Stomach (tissue), 9 donors: ENCODE results near the gene KCNH1. TPM values are rescaled to one million over a fixed set of nuclear protein-coding genes. Genes with fewer than 3 reads are reported as not detected.

Source experiments
- DNase-seq, 2 donors: peaks; one replicate each; pipeline versions ENCODE4 v3.0.0 to v3.0.0-alpha.2; 2013 to 2019
- H3K27ac ChIP-seq, 5 donors: fragments of 200-600 bp in 4 of 5; sonication (generic) in 4 of 5; one replicate each; pipeline ENCODE4 v1.5.1; 2013 to 2019; ENCODE audit warnings: mild to moderate bottlenecking in 1 of 5, moderate library complexity in 1 of 5
- H3K27me3 ChIP-seq, 3 donors: fragments of 200-600 bp; sonication (generic); one replicate each; pipeline ENCODE4 v1.5.1; 2017 to 2019; ENCODE audit warnings: mixed run types in 1 of 3
- H3K36me3 ChIP-seq, 4 donors: fragments of 200-600 bp; sonication (generic); 1 replicate in 3 of 4; 2 replicates in 1 of 4; pipeline ENCODE4 v1.5.1; 2016 to 2019
- H3K4me1 ChIP-seq, 4 donors: fragments of 200-600 bp; sonication (generic); one replicate each; pipeline ENCODE4 v1.5.1; 2016 to 2019
- H3K4me3 ChIP-seq, 4 donors: fragments of 200-600 bp; sonication (generic) in 3 of 4; one replicate each; pipeline ENCODE4 v1.5.1; 2016 to 2019; ENCODE audit warnings: mild to moderate bottlenecking in 1 of 4
- H3K9me3 ChIP-seq, 4 donors: fragments of 200-600 bp; sonication (generic); one replicate each; pipeline ENCODE4 v1.5.1; 2016 to 2019
- EP300 ChIP-seq: sonication (generic); formaldehyde crosslinking; IDR thresholded peaks from one replicate; pipeline ENCODE4 v1.6.1; 2017; ENCODE audit warnings: antibody characterized with exemption
- POLR2A ChIP-seq, 4 donors: fragments of 450-650 bp; IDR thresholded peaks; one replicate each; pipeline ENCODE4 v1.6.1; 2016; ENCODE audit warnings: antibody characterized with exemption in 4 of 4, control low read depth in 2 of 4, mild to moderate bottlenecking in 1 of 4, moderate library complexity in 1 of 4
- POLR2AphosphoS5 ChIP-seq, 3 donors: sonication (generic); formaldehyde crosslinking; IDR thresholded peaks; one replicate each; pipeline ENCODE4 v1.6.1; 2016; ENCODE audit warnings: antibody characterized with exemption in 3 of 3
- WGBS, 5 donors: extraction: QIAGEN DNeasy Blood & Tissue Kit in 3 of 5; methylation state at CpG; one replicate each; pipeline versions ENCODE4 v1.1.5 to v1.1.7; 2013 to 2018; 5-methylcytosine and 5-hydroxymethylcytosine counted together
- intact Hi-C: fragments of 100-400 bp; cut with DNase I; formaldehyde crosslinking; loops from one replicate; pipeline ENCODE4 v1.15.1; 2023; ENCODE audit warnings: low total_unique reads
- polyA plus RNA-seq, 3 donors: library from polyadenylated mRNA; stranded (reverse); fragments of 200-250 nt; gene quantifications; one replicate each; pipeline ENCODE4 v1.2.3, GENCODE V29; 2013
- total RNA-seq, 5 donors: library from RNA; depleted of rRNA; stranded (reverse); fragments of >200 nt; gene quantifications; one replicate each; pipeline versions ENCODE4 v1.1.0 to v1.2.3, GENCODE V29; 2014 to 2016
- TF ChIP-seq, protein P1 (sequence below), 7 experiments: fragments of 450-650 bp in 4 of 7; fragments of 200-600 bp in 3 of 7; sonication (generic) in 3 of 7; IDR thresholded peaks; one replicate each; pipeline ENCODE4 v1.5.1; 2016 to 2019; ENCODE audit warnings: antibody characterized with exemption in 7 of 7, control low read depth in 2 of 7, mild to moderate bottlenecking in 1 of 7
- donor health status: healthy with polysubstance abuse.
- donor health status: Bipolar disorder and iron deficiency.
- donor health status: healthy.

KCNH1 gene
- total and polyA plus RNA-seq, 8 donors: 0.10 to 6.8 (median 3.2) TPM; not detected in 1

DNA sequence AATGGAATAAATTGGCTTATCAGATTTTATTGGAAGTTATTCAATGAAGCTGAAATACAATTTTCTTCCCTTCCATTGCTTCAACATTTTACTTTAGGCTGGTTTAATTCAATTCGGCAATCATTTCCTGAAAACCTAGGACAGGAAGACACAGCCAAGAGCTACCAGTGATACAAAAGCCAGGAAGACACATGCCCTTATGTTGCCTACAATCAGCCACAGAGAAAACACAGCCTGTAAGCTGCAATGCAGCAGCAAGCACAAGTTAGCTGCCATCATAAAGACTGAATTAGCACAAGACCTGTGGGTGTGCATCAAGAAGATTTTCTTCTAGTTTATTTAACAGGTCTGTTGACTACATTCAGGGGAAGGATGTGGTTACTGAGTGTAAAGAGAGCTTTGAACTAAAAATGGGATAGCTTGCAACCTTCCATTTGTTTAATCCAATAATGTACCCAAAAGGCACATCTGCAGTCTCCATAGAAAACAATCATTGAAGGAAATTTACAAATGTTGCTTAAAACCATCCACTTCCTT, 193.8 kb downstream of the KCNH1 start:
- H3K27ac ChIP-seq: no peak overlapping the region

DNA sequence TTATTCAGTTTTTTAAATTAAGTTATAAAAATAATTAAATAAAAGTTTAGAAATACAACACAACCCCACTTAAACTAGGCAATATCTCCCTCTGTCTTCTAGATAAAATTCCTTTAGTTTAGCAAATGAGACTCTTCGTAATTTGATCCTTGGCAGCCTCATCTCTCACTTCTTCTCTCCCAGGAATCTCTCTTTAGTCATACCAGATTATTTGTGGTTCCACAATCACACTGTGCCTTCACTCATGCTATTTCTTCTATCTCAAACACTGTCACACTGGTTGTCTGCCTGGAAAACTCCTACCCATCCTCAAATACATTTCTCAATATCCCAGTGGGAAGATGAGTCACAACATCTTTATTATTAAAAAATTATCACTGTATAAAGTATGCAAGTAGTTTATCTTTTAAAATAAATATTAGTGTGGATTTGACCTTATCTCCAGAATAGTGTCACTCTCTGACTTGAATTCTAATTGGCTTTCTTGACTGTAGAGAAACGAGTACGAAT, 195.5 kb downstream of the KCNH1 start:
- no peak for DNase-seq
- 56 to 80% (median 70%) methylated on average over 3 of the region's 3 CpGs for WGBS, 5 donors
- H3K27ac ChIP-seq: no peak overlapping the region

More for the DNA sequence above, 193.8 kb downstream of the KCNH1 start:
- H3K27me3 ChIP-seq: no peaks in the 10 kb centered on the region
- no peak overlapping the region for H3K4me3 ChIP-seq
- intact Hi-C loops: no loop called here
- no peaks in the 10 kb centered on the region for H3K4me1 ChIP-seq
- DNase-seq: no peak
- WGBS, 5 donors: 50 to 70% (median 67%) methylated on average over 1 of the region's 1 CpG
- H3K36me3 ChIP-seq: no peaks in the 10 kb centered on the region
- no peak for TF ChIP-seq POLR2A (IDR thresholded peaks at IDR 0.05)
- no peak for TF ChIP-seq POLR2AphosphoS5 (IDR thresholded peaks at IDR 0.05)
- TF ChIP-seq, protein P1, sequence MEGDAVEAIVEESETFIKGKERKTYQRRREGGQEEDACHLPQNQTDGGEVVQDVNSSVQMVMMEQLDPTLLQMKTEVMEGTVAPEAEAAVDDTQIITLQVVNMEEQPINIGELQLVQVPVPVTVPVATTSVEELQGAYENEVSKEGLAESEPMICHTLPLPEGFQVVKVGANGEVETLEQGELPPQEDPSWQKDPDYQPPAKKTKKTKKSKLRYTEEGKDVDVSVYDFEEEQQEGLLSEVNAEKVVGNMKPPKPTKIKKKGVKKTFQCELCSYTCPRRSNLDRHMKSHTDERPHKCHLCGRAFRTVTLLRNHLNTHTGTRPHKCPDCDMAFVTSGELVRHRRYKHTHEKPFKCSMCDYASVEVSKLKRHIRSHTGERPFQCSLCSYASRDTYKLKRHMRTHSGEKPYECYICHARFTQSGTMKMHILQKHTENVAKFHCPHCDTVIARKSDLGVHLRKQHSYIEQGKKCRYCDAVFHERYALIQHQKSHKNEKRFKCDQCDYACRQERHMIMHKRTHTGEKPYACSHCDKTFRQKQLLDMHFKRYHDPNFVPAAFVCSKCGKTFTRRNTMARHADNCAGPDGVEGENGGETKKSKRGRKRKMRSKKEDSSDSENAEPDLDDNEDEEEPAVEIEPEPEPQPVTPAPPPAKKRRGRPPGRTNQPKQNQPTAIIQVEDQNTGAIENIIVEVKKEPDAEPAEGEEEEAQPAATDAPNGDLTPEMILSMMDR (IDR thresholded peaks at IDR 0.05): no peak
- TF ChIP-seq EP300: no peak
- H3K9me3 ChIP-seq: no peaks in the 10 kb centered on the region

DNA sequence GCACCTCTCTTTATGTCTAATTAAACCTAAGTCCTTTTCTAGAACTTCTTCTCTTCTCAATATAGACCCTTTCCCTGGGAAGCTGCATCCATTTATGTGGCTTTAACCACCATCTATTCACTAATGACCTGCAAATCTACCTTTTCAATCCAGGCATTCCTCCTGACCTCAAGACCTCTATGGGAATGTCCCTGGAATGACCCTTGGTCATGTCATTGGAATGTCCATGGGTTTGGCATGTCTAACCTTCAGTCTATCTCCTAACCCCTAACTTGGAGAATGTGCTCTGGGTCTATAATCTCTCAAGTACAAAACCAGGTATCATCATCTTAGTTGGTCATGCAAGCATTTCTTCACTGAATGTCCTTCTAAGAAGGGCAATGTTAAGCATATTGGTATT, 196.1 kb downstream of the KCNH1 start:
- Histone ChIP-seq H3K27ac (no peak overlapping the region), H3K4me3 (no peak overlapping the region), H3K27me3 (no peaks in the 10 kb centered on the region), H3K36me3 (no peaks in the 10 kb centered on the region), H3K9me3 (no peaks in the 10 kb centered on the region), H3K4me1 (no peaks in the 10 kb centered on the region)
- TF ChIP-seq, protein P1 (IDR thresholded peaks at IDR 0.05): no peak
- TF ChIP-seq POLR2AphosphoS5 (IDR thresholded peaks at IDR 0.05): no peak
- TF ChIP-seq POLR2A (IDR thresholded peaks at IDR 0.05): no peak
- no peak for TF ChIP-seq EP300
- intact Hi-C loops: no loop called here
- DNase-seq: no peak

More for the DNA sequence above, 195.5 kb downstream of the KCNH1 start:
- intact Hi-C loops: no loop called here
- no peaks in the 10 kb centered on the region for H3K27me3 ChIP-seq
- H3K9me3 ChIP-seq: no peaks in the 10 kb centered on the region
- H3K4me1 ChIP-seq: no peaks in the 10 kb centered on the region
- no peak for TF ChIP-seq POLR2AphosphoS5 (IDR thresholded peaks at IDR 0.05)
- no peak for TF ChIP-seq POLR2A (IDR thresholded peaks at IDR 0.05)
- TF ChIP-seq, protein P1 (IDR thresholded peaks at IDR 0.05): no peak
- TF ChIP-seq EP300: no peak
- H3K4me3 ChIP-seq: no peak overlapping the region
- H3K36me3 ChIP-seq: no peaks in the 10 kb centered on the region

DNA sequence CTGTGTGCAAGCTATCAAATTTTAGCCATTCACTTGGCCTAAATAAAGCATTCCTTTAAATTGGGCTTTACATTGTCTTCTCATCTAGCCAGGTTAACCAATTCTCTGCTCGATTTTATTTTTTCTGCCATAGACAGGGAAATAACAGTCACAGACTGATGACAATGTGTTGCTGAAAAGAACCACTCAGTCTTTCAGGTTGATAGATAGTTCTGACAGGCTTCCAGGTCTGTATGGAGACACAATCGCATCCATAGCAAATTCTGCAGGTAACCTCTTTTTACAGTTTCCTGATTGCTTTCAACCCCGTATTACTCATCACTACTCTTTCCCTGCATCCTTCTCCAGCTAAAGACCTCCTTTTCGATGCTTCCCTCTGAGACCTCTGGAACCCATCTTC, 198.0 kb downstream of the KCNH1 start:
- Histone ChIP-seq H3K27ac (no peak overlapping the region), H3K27me3 (no peaks in the 10 kb centered on the region), H3K9me3 (peaks cover 0 to 3% (median 0%) of the 10 kb centered on the region in 4 donors), H3K36me3 (no peaks in the 10 kb centered on the region), H3K4me1 (no peaks in the 10 kb centered on the region), H3K4me3 (no peak overlapping the region)
- WGBS, 5 donors: 76 to 87% (median 81%) methylated on average over 4 of the region's 4 CpGs
- intact Hi-C loops: no loop called here
- DNase-seq: no peak
- TF ChIP-seq POLR2A (IDR thresholded peaks at IDR 0.05): no peak
- TF ChIP-seq, protein P1 (IDR thresholded peaks at IDR 0.05): no peak
- TF ChIP-seq EP300: no peak
- no peak for TF ChIP-seq POLR2AphosphoS5 (IDR thresholded peaks at IDR 0.05)
